A673 (cell line): Measurements from ENCODE around the gene NUCKS1.

Source experiments
- CTCF ChIP-seq: fragments of 300-800, 200-600 bp; sonication (generic); conservative IDR thresholded peaks from 2 replicates; pipeline ENCODE4 v1.5.1; 2017; ENCODE audit warnings: low read depth, mild to moderate bottlenecking, antibody characterized with exemption, low read length, moderate library complexity, mixed read lengths
- EZH2 ChIP-seq: fragments of 200-600 bp; sonication (generic); IDR thresholded peaks from 2 replicates; pipeline ENCODE4 v1.6.1; 2017; ENCODE audit warnings: borderline replicate concordance, low read depth, mild to moderate bottlenecking, mixed read lengths, antibody characterized with exemption, low read length; ENCODE audit not compliant: poor library complexity, severe bottlenecking

DNA sequence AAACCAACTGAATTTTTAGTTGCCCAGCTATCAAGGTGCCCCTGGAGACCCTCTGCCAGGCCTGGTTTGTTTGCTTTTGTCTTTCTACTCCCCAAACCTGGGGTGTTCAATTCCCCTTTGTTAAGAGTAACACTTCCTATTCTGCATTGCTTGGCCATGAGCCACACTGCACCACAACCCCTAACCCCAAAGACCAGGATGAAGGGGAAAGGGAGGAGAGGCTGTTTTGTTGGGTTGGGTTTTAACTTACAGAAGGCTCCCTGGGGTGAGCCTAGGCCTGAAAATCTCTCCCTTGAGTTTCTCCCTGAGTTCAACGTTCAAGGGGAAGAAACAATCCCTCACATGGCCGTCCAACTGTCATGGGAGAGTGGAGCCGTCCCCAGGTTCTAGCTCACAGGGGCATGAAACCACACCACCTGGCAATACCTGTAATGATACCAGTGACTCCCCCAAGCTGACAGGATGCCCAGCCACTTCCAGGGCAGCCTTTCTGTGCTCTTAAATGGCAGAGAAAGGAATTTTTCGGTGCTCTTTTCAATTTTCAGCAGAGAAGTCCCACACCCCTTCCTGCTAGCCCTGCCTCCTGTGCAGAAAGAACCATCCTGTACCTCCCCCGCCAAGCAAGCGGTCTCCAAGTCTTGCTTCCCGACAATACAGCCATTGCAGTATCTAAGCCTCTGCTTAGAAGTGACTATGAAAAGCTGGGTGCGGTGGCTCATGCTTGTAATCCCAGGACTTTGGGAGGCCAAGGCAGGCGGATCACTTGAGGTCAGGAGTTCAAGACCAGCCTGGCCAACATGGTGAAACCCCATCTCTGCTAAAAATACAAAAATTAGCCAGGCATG is 84.6 kb downstream of the NUCKS1 start:
- TF ChIP-seq CTCF (no peak), EZH2 (no peak)
